ENCODE measurements around the gene ADAD2.

Gene ADAD2

DNA sequence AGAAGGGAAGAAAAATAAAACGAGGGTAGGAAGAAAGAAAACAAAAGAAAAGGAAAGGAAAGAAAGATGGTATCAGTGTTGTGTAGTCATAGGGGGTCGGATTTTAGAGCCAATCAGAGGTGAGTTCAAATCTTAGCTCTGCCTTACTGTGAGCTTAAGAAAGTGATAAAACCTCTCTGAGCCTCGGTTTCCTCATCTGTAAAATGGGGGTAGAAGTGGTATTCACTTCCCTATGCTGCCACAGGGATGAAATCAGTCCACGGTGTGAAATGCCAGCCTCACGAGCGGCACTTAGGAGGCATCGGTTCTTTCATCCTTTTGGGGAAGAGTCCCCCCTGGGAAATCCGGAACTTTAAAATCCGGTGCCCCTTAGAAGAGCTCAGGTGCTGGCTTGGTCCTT lies 42.8 kb downstream of the ADAD2 start:
- Histone ChIP-seq H3K4me1 (ENCODE audit: control insufficient read depth in 1 of 2, insufficient read depth in 2 of 2, low read length in 2 of 2) (peaks cover 6 to 9% of the 10 kb centered on the region in 2 donors), H3K27me3 (ENCODE audit: control insufficient read depth in 1 of 2, insufficient read depth in 2 of 2, low read length in 2 of 2) (no peaks in the 10 kb centered on the region), H3K4me3 (ENCODE audit: low read depth in 1 of 2, low read length in 2 of 2) (no peak overlapping the region), H3K36me3 (ENCODE audit: control insufficient read depth in 1 of 2, insufficient read depth in 2 of 2, low read length in 2 of 2) (no peaks in the 10 kb centered on the region), H3K9me3 (ENCODE audit: control insufficient read depth in 1 of 2, low read length in 2 of 2) (no peaks in the 10 kb centered on the region), H3K9ac (ENCODE audit: low read depth in 1 of 2, low read length in 2 of 2) (no peak overlapping the region), H3K27ac (ENCODE audit: low read depth, low read length) (no peak overlapping the region)

DNA sequence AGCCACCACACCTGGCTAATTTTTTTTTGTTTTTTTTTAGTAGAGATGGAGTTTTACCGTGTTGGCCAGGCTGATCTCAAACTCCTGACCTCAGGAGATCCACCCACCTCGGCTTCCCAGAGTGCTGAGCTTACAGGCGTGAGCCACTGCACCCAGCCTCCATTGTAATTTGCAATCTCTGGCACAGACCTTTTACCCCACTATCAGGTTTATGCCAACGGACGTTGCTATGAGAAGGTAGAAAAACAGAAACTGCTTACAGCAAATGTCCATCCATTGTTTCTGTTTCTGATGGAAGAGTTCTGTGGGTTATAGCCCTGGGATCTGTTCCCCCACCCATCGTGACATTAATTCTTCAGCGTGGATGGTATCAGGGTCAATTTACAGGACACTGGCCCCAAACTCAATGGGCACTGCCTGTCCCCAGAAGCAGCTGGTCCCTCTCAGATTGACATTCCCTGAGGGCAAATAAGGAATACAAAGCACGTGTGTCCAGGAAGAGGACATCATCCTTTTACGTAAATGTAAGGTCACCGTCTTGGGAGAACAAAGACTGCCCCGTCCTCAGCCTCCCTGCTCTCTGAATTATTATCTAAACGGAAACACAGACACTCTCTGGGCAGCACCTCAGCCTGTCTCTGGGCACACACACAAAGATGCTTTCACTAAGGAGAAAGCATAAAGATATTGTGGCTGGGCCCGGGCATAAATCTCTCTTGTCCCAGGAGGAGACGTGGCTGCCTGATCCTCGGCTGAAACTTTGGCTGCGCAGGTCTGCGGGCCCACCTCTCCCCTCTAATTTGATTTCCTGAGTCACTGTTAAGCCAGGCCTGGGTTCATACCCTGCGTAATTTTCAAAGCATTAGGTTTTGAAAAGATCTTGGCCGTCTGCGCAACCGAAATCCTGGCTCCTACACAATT lies 43.6 kb downstream of the ADAD2 start:
- H3K4me3 ChIP-seq (ENCODE audit: low read depth in 1 of 2, low read length in 2 of 2): peak overlapping the region in 1 of 2 donors; percentile 39
- H3K36me3 ChIP-seq (ENCODE audit: control insufficient read depth in 1 of 2, insufficient read depth in 2 of 2, low read length in 2 of 2): no peaks in the 10 kb centered on the region
- H3K27me3 ChIP-seq (ENCODE audit: control insufficient read depth in 1 of 2, insufficient read depth in 2 of 2, low read length in 2 of 2): no peaks in the 10 kb centered on the region
- H3K4me1 ChIP-seq (ENCODE audit: control insufficient read depth in 1 of 2, insufficient read depth in 2 of 2, low read length in 2 of 2): peaks cover 6 to 9% of the 10 kb centered on the region in 2 donors
- no peak overlapping the region for H3K27ac ChIP-seq (ENCODE audit: low read depth, low read length)
- no peaks in the 10 kb centered on the region for H3K9me3 ChIP-seq (ENCODE audit: control insufficient read depth in 1 of 2, low read length in 2 of 2)
- H3K9ac ChIP-seq (ENCODE audit: low read depth in 1 of 2, low read length in 2 of 2): no peak overlapping the region

DNA sequence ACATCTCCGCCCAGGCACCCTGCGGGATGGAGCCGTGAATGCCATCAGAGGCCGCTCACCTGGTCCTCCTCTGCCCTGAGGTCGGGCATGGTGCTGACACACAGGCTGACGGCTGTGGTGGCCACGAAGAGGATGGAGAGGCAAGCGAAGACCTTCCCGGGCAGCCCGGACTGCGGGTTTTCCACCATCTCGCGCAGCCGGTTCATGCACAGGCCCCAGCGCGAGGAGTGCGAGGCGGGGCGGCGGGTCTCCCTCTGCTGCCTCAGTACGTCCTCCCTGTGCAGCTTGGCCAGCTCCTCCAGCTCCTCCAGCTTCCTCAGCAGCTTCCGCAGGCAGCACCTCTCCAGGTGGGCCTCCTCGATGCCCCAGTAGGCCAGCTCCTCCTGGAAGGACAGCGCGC lies 45.7 kb downstream of the ADAD2 start:
- peaks cover 9 to 13% of the 10 kb centered on the region in 2 donors for H3K4me1 ChIP-seq (ENCODE audit: control insufficient read depth in 1 of 2, insufficient read depth in 2 of 2, low read length in 2 of 2)
- no peak overlapping the region for H3K27ac ChIP-seq (ENCODE audit: low read depth, low read length)
- no peak overlapping the region for H3K4me3 ChIP-seq (ENCODE audit: low read depth in 1 of 2, low read length in 2 of 2)
- no peaks in the 10 kb centered on the region for H3K36me3 ChIP-seq (ENCODE audit: control insufficient read depth in 1 of 2, insufficient read depth in 2 of 2, low read length in 2 of 2)
- no peaks in the 10 kb centered on the region for H3K27me3 ChIP-seq (ENCODE audit: control insufficient read depth in 1 of 2, insufficient read depth in 2 of 2, low read length in 2 of 2)
- no peaks in the 10 kb centered on the region for H3K9me3 ChIP-seq (ENCODE audit: control insufficient read depth in 1 of 2, low read length in 2 of 2)
- no peak overlapping the region for H3K9ac ChIP-seq (ENCODE audit: low read depth in 1 of 2, low read length in 2 of 2)

DNA sequence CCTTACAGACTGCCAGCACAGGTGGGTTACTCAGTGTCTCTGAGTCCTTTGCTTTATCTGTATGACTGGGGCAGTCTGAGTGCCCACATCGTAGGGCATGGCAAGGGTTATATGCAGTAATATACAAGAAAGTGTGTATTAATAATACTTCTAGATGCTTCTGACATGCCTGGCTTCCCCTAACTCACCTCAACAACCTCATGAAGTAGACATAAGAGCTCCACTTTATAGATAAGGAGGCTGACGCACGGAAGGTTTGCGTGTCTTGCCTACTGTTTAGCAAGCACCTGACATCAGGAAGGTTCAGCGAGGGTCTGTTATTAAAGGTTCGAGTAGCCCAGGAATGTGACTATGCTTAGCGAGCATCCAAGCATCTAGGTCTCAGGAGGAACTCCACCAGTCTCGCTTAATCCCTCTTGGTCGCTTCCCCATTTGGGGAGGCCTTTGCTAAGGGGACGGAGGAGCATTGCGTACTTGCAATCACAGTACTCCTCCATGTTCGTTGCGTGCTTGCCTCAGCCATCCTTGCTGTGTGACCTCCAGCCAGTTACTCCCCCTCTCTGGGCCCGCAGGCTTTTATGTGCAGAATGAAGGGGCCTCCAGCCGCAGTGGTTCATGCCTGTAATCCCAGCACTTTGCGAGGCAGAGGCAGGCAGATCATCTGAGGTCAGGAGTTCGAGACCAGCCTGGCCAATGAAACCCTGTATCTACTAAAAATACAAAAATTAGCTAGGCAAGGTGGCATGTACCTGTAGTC lies 47.2 kb downstream of the ADAD2 start:
- no peak overlapping the region for H3K4me3 ChIP-seq (ENCODE audit: low read depth in 1 of 2, low read length in 2 of 2)
- H3K27ac ChIP-seq (ENCODE audit: low read depth, low read length): no peak overlapping the region
- H3K4me1 ChIP-seq (ENCODE audit: control insufficient read depth in 1 of 2, insufficient read depth in 2 of 2, low read length in 2 of 2): peaks cover 9 to 13% of the 10 kb centered on the region in 2 donors
- H3K9ac ChIP-seq (ENCODE audit: low read depth in 1 of 2, low read length in 2 of 2): no peak overlapping the region
- no peaks in the 10 kb centered on the region for H3K36me3 ChIP-seq (ENCODE audit: control insufficient read depth in 1 of 2, insufficient read depth in 2 of 2, low read length in 2 of 2)
- no peaks in the 10 kb centered on the region for H3K9me3 ChIP-seq (ENCODE audit: control insufficient read depth in 1 of 2, low read length in 2 of 2)
- no peaks in the 10 kb centered on the region for H3K27me3 ChIP-seq (ENCODE audit: control insufficient read depth in 1 of 2, insufficient read depth in 2 of 2, low read length in 2 of 2)

DNA sequence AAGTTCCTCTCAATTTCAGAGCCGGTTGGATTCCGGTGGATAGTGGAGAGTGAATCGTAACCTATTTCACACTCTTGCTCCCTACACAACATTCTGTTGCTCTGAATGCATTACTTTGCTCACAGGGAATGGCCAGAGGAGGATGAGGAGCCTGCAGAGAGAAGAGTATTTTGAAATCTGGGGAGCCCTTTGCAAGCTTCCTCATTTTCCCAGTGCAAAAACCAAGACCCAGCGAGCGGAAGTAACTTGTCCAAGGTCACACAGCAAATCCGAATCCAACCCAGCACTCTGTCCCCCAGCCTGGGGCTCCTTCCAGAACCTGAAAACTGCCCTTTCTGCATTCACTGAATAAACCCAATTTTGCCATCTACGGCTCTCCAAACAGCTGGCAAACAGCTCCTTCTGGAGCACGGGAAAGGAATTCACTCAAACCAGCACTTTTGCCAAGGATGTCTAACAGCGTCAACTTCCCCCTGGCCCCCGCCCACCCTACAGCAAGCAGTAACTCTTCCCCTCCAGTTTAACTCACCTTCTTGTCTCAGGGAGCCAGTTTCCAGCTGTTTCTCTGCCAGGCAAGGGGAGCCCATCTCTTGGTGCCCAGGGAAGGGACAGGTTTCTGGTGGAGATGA lies 48.3 kb downstream of the ADAD2 start:
- Histone ChIP-seq H3K4me1 (ENCODE audit: control insufficient read depth in 1 of 2, insufficient read depth in 2 of 2, low read length in 2 of 2) (peaks cover 9 to 13% of the 10 kb centered on the region in 2 donors), H3K9me3 (ENCODE audit: control insufficient read depth in 1 of 2, low read length in 2 of 2) (no peaks in the 10 kb centered on the region), H3K4me3 (ENCODE audit: low read depth in 1 of 2, low read length in 2 of 2) (no peak overlapping the region), H3K36me3 (ENCODE audit: control insufficient read depth in 1 of 2, insufficient read depth in 2 of 2, low read length in 2 of 2) (no peaks in the 10 kb centered on the region), H3K9ac (ENCODE audit: low read depth in 1 of 2, low read length in 2 of 2) (no peak overlapping the region), H3K27me3 (ENCODE audit: control insufficient read depth in 1 of 2, insufficient read depth in 2 of 2, low read length in 2 of 2) (no peaks in the 10 kb centered on the region), H3K27ac (ENCODE audit: low read depth, low read length) (no peak overlapping the region)

DNA sequence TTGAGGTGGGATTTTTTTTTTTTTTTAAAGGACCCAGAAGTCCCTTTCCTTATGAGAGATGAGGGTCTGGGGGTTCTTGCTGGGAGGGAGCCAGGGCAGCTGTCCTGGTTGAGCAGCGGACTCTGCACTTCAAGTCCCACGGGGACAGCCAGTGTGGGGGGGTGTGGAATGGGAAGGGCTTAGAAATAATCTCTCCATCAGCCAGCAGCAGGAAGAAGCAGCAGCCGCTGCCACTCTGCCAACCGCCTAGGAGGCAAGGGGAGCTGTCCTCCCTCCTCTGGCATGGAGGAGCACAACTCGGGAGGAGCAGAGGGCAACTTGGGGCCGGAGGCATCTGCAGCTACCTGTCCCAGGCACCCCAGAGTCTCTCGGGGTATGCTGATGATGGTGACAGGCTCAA lies 49.0 kb downstream of the ADAD2 start, which contains the start of gene KCNG4:
TSS of gene KCNG4 (minus strand) at position 104 of the 400 bp plus-strand sequence. CDS start 2,527 bp downstream, outside the sequence.
- Histone ChIP-seq H3K9ac (ENCODE audit: low read depth in 1 of 2, low read length in 2 of 2) (no peak within 1 kb of the TSS), H3K9me3 (ENCODE audit: control insufficient read depth in 1 of 2, low read length in 2 of 2) (no peaks in the 10 kb centered on the region)

DNA sequence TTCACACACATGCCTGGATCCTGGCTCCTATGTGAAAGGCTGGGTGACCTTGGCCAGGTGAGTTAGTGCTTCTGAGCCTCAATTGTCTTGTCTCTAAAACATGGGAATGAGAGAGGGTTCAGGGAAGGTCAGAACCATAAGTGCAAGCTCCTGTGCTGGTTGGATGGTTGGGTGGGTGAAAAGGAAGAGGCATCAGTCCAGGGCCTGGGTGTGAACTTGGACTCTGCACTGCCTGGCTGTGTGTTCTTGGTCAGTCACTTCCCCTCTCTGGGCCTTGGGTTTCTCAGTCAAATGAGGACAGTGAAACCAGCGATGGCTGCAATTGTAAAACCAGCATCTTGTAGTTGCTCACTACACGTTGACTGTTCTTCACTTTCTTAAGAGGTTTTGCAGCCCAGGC lies 49.5 kb downstream of the ADAD2 start:
- no peaks in the 10 kb centered on the region for H3K27me3 ChIP-seq (ENCODE audit: control insufficient read depth in 1 of 2, insufficient read depth in 2 of 2, low read length in 2 of 2)
- no peaks in the 10 kb centered on the region for H3K9me3 ChIP-seq (ENCODE audit: control insufficient read depth in 1 of 2, low read length in 2 of 2)
- H3K27ac ChIP-seq (ENCODE audit: low read depth, low read length): no peak overlapping the region
- no peaks in the 10 kb centered on the region for H3K36me3 ChIP-seq (ENCODE audit: control insufficient read depth in 1 of 2, insufficient read depth in 2 of 2, low read length in 2 of 2)
- peaks cover 0 to 7% of the 10 kb centered on the region in 2 donors for H3K4me1 ChIP-seq (ENCODE audit: control insufficient read depth in 1 of 2, insufficient read depth in 2 of 2, low read length in 2 of 2)
- H3K9ac ChIP-seq (ENCODE audit: low read depth in 1 of 2, low read length in 2 of 2): no peak overlapping the region
- no peak overlapping the region for H3K4me3 ChIP-seq (ENCODE audit: low read depth in 1 of 2, low read length in 2 of 2)

More for the DNA sequence above, 49.0 kb downstream of the ADAD2 start, which contains the start of gene KCNG4:
- Histone ChIP-seq H3K4me3 (ENCODE audit: low read depth in 1 of 2, low read length in 2 of 2) (no peak within 1 kb of the TSS), H3K27ac (ENCODE audit: low read depth, low read length) (no peak within 1 kb of the TSS), H3K27me3 (ENCODE audit: control insufficient read depth in 1 of 2, insufficient read depth in 2 of 2, low read length in 2 of 2) (no peaks in the 10 kb centered on the region), H3K4me1 (ENCODE audit: control insufficient read depth in 1 of 2, insufficient read depth in 2 of 2, low read length in 2 of 2) (peaks cover 2 to 8% of the 10 kb centered on the region in 2 donors), H3K36me3 (ENCODE audit: control insufficient read depth in 1 of 2, insufficient read depth in 2 of 2, low read length in 2 of 2) (no peaks in the 10 kb centered on the region)

DNA sequence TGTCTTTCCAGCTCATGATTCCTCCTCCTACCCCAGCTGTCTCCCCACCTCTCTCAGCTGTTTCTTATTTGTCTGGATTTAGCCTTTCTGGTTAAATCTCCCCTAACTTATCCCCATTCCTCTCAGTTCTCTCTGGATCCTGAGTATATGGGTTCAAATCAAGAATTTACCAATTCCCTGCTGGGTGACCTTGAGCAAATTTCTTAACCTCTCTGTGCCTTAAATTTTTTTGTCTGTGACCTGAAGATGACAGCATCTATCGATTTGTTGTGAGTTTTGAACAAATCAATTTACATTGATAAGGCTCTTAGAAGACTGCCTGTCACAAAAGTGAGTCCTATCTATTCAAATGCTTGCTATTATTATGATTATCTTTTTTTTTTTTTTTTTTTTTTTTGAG lies 50.8 kb downstream of the ADAD2 start:
- no peak overlapping the region for H3K4me3 ChIP-seq (ENCODE audit: low read depth in 1 of 2, low read length in 2 of 2)
- H3K9ac ChIP-seq (ENCODE audit: low read depth in 1 of 2, low read length in 2 of 2): no peak overlapping the region
- H3K4me1 ChIP-seq (ENCODE audit: control insufficient read depth in 1 of 2, insufficient read depth in 2 of 2, low read length in 2 of 2): peaks cover 0 to 7% of the 10 kb centered on the region in 2 donors
- H3K27ac ChIP-seq (ENCODE audit: low read depth, low read length): no peak overlapping the region
- H3K36me3 ChIP-seq (ENCODE audit: control insufficient read depth in 1 of 2, insufficient read depth in 2 of 2, low read length in 2 of 2): no peaks in the 10 kb centered on the region
- no peaks in the 10 kb centered on the region for H3K27me3 ChIP-seq (ENCODE audit: control insufficient read depth in 1 of 2, insufficient read depth in 2 of 2, low read length in 2 of 2)
- H3K9me3 ChIP-seq (ENCODE audit: control insufficient read depth in 1 of 2, low read length in 2 of 2): no peaks in the 10 kb centered on the region

DNA sequence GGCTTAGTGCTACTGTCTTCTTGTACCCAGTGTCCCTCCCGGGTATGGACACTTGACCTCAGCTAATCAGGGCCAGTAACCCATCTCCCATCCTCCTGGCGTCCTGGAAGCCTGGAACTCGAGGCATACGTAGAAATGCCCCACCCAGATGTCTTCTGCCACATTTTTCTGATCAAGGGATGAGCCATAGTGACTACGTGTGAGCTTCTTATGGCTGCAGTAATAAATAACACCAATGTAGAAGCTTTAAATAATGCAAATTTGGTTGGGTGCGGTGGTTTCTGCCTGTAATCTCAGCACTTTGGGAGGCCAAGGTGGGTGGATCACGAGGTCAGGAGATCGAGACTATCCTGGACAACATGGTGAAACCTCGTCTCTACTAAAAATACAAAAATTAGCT lies 51.9 kb downstream of the ADAD2 start:
- Histone ChIP-seq H3K4me1 (ENCODE audit: control insufficient read depth in 1 of 2, insufficient read depth in 2 of 2, low read length in 2 of 2) (peaks cover 0 to 7% of the 10 kb centered on the region in 2 donors), H3K9me3 (ENCODE audit: control insufficient read depth in 1 of 2, low read length in 2 of 2) (no peaks in the 10 kb centered on the region), H3K4me3 (ENCODE audit: low read depth in 1 of 2, low read length in 2 of 2) (no peak overlapping the region), H3K9ac (ENCODE audit: low read depth in 1 of 2, low read length in 2 of 2) (no peak overlapping the region), H3K27me3 (ENCODE audit: control insufficient read depth in 1 of 2, insufficient read depth in 2 of 2, low read length in 2 of 2) (no peaks in the 10 kb centered on the region), H3K36me3 (ENCODE audit: control insufficient read depth in 1 of 2, insufficient read depth in 2 of 2, low read length in 2 of 2) (no peaks in the 10 kb centered on the region), H3K27ac (ENCODE audit: low read depth, low read length) (no peak overlapping the region)

DNA sequence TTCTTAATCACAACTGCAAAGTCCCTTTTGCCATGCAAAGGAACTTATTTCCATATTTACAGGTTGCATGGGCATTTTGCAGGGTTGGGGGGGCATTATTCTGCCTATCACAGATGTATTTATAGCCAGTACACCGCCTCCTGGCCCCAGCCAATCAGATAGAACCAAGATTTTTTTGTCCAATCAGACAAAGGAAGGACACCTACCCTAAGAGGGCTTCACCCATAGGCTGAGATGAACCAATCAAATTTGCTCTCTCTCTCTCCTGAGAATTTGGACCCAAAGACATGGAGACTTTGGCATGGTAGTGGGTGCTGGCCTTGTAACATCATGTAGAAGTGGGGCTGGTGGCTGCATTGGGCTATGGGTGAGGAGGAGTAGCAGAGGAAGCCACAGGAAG lies 52.8 kb downstream of the ADAD2 start:
- Histone ChIP-seq H3K9me3 (ENCODE audit: control insufficient read depth in 1 of 2, low read length in 2 of 2) (no peaks in the 10 kb centered on the region), H3K27ac (ENCODE audit: low read depth, low read length) (no peak overlapping the region), H3K4me3 (ENCODE audit: low read depth in 1 of 2, low read length in 2 of 2) (no peak overlapping the region)

More for the DNA sequence above, 52.8 kb downstream of the ADAD2 start:
- Histone ChIP-seq H3K27me3 (ENCODE audit: control insufficient read depth in 1 of 2, insufficient read depth in 2 of 2, low read length in 2 of 2) (no peaks in the 10 kb centered on the region), H3K36me3 (ENCODE audit: control insufficient read depth in 1 of 2, insufficient read depth in 2 of 2, low read length in 2 of 2) (no peaks in the 10 kb centered on the region), H3K4me1 (ENCODE audit: control insufficient read depth in 1 of 2, insufficient read depth in 2 of 2, low read length in 2 of 2) (peaks cover 0 to 7% of the 10 kb centered on the region in 2 donors), H3K9ac (ENCODE audit: low read depth in 1 of 2, low read length in 2 of 2) (no peak overlapping the region)
